COLO668 (cell line): ENCODE measurements around the gene LKAAEAR1.

ENCODE experiments used
- DNase-seq: peaks from one replicate; lab custom pipeline; 2025; ENCODE audit not compliant: unreplicated experiment; lab: John Stamatoyannopoulos, UW

LKAAEAR1 gene

GRCh38 chr20:64068386-64069208 is 15.6 kb downstream of the LKAAEAR1 start:
- DNase-seq, result no peak

GRCh38 chr20:64067733-64068307 is 16.4 kb downstream of the LKAAEAR1 start:
- peak; percentile 25 for DNase-seq

DNA sequence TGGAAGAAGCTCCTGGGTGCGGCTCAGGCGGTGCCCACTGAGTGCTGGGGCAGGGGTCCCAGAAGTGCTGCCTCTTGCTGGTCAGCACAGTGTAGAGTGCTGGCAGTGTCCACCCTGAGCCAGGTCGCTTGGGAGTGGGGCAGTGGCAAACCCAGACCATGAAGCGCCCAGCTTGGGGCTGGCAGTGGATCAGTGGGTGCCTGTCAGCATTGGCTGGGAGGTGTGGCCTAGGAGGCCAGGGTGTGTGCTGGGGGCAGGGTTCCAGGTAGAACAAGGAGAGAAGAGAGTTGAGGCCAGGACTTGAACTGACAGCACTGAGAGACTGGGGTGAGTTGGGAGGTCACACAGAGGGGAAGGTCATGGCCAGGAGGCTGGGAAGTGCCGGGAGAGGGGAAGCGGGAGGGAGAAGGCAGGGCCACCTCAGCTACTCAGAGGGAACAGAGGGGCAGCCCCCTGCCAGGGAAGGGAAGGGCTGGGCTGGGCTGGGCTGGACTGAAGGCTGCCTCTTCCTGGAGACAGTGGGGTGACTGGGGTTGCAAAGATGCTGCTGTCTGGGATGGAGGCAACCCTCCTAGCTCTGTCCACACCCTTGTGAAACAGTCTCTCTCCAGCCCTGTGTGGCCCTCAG is 17.1 kb downstream of the LKAAEAR1 start:
- no peak for DNase-seq

DNA sequence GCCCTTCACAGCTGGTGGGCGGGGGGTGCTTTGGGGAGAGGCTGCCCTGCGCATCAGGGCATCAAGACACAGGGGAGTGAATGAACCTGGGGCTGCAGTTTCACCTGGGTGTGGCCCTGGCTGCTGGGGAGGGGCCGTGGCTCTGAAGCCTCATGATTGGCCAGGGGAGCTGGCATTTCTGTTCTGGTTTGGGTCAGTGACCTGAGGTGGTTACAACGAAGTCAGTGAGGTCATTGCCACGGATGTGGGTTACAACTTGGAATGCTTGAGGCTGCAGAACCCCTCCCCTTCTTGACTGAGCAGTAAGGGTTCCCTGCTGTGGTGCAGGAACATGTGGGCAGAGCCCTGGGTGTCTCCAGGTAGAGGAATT is 18.2 kb downstream of the LKAAEAR1 start:
- DNase-seq, result no peak

GRCh38 chr20:64065062-64065973 is 18.9 kb downstream of the LKAAEAR1 start:
- DNase-seq, result peak; percentile 38

DNA sequence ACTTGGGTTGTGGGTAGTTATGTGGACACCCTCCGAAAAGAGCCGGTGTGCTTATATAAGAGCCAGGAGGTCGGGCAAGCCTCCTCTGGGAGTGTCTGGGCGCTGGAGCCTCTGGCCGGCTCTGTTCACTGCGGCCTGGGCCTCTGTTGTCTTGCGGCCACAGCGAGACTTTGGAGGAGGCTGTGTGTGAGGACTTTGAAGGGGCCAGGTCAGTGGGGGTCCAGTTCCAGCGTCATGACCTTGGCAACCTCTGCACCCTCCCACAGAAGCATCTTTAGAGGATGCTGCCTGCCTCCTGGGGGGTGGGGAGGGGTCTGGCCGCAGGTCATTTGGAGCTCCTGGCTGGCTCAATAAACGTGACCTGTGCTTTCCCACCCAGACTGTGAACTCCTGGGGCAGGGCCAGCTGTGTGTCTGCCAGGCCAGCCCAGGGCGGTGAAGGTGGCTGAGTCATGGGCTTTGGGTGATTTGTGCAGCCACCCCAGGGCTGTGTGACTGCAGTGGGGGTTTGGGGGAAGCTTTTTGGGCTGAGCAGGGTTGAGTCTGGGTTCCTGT is 20.0 kb downstream of the LKAAEAR1 start:
- DNase-seq, result no peak

DNA sequence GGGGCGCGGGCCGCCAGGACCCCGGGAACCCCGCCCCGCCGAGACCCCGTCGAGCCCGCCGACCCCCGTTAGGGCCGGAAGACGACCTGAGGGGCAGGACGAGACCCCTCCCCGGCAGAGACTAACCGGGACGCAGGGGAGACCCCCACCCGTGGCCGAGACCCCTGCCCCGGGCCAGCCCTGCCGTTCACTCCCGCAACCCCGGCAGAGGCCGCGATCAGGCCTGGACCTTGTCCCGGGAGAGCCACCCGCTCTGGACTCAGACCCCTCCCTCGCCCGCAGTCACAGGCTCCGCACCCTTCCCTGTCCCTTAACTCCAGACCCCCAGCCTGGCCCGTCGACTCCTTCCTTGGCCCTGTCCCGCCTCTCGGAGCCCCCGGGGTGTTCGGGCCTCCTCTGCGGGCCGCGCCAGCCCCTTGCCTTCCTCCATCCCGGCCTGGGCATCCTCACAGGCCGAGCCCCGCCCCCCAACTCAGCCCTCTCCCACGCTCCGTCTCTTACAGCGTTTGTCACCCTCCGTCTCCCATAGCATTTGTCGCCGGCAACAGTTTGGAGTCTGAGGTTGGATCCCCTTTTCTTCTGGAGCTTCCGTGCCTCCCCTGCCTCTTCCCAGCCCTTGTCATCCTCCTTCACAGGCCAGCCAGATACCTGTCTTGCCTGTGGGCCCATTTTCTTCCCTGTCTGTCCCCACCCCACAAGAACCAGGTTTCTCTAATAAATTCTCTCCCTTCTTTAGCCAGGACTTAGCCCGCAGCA is 20.6 kb downstream of the LKAAEAR1 start:
- DNase-seq, result peak; percentile 10

DNA sequence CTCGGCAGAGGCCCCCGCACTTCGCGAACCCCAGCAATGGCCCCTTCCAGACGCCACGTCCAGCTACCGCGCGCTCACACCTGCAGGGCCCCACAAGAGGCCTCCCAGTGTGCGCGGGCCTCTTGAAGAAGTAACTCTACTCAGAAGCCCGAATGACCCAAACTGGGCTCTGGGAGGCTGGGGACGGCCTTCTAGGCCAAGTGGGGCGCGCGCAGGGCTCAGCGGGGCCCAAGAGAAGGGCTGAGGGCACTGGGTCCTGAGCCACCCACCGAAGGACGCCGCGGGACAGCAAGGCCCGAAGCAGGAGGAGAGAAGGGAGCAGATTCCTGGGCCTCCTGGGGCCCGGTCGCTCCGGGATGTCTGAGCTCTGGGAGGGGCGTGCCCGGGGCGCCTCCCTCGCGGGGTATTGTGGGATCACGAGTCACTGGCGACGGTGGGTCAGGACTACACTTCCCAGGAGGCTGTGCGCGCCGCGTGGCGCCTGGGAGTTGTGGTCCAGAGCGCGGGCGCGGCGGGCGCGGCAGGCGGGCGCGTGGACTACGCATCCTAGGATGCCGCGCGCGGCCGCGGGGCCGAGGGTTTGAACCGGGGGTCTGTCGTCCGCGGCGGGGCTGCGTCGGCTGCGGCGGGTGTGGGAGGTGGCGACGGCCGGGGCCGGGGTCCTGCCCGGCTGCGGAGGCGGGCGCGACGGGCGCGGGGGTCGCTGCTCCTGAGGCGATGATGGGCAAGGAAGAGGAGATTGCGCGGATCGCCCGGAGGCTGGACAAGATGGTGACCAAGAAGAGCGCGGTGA is 21.4 kb downstream of the LKAAEAR1 start, which contains the start of gene TCEA2:
TSS of gene TCEA2 (plus strand) at position 603 of the 793 bp plus-strand sequence. CDS start at position 718, 115 bp downstream.
- peak; percentile 98 for DNase-seq

- no peak for DNase-seq
Observed at GRCh38 chr20:64062276-64062595, 22.0 kb downstream of the LKAAEAR1 start.

DNA sequence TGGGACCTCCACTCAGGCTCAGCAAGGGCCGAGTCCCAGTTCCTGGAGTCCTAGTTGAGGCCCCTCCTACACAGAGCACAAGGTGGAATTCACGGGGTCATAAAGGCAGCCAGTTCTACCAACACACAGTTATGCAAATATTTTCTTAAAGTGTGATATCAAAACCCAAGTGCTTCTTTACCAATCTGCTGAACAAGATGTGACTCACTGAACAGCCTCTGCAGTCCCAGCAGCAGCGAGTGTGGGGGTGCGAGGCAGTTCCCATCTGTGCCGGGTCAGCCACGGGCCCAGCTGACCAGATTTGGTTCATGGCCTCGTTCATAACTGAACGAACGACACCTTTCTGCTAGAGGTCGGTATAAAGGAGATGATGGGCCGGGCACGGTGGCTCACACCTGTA is 25.7 kb downstream of the LKAAEAR1 start:
- DNase-seq, result no peak

GRCh38 chr20:64057628-64058498 is 26.3 kb downstream of the LKAAEAR1 start:
- DNase-seq, result peak; percentile 78

DNA sequence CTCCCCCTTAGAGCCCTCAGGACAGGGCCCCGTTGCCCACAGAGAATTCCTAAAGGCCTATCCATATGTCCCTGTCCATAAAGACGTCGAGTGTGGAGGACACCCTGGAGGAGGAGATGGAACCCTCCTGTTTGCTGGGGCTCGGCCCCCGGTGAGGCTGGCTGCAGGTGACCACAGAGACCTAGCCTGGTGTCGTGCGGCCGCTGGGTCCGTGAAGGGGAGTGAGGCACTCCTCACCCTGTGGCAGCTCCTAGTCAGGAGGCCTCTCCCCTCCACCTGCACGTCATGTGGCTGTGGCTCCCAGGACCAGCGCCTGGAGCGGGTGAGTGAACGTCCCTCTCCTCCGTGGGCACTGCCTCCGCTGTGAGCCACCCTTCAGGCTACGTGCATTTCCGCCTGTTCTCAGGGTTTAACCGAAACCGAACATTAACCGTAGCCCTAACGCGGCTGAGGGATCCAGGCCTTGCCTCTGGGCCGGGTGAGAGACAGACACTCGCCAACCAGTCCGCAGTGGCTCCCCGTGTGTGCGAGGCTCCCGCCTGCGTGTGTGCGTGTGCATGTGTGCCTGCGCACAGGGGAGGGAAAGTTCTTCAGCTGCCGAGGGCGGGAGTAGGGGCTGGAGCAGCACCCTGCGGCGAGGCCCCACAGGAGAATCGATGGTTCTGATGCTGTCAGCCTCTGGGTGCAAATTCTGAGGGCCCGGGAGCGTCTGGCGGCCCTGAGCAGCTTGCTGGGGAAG is 27.1 kb downstream of the LKAAEAR1 start:
- peak; percentile 43 for DNase-seq

- DNase-seq, result no peak
Observed at GRCh38 chr20:64056639-64056888, 27.6 kb downstream of the LKAAEAR1 start.

GRCh38 chr20:64055893-64056638 is 28.1 kb downstream of the LKAAEAR1 start:
- no peak for DNase-seq

DNA sequence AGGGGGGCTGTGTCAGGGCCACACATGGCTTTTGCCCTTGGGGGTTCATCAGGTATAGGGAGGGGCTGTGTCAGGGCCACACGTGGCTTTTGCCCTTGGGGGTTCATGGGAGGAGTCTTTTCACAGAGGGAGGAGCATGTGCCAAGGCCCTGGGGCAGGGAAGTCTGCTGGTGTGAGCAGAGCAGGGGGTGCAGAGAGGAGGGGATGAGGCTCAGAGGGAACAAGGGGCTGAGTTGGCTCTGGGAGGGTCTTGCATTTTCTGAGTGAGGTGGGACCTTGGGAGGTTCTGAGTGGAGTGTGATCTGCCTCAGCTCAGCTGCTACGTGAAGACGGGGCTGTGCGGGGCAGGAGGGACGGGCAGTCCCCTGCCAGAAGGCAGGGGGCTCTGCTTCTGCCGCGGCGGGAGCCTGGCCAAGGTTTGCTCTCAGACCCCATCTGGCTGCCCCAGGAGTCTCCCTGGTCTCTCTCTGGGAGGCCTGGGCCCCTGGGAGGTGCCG is 28.8 kb downstream of the LKAAEAR1 start:
- no peak for DNase-seq

GRCh38 chr20:64053841-64054661 is 30.1 kb downstream of the LKAAEAR1 start:
- peak; percentile 20 for DNase-seq
